Choroid plexus epithelial cell (primary cell): ENCODE measurements around the gene WASHC4.

Experiments used
- DNase-seq: peaks from one replicate; pipeline ENCODE4 v3.0.0-alpha.2; 2010; ENCODE audit warnings: low read depth
- H3K4me3 ChIP-seq: 2 replicates; pipeline ENCODE4 v1.5.1; 2011; ENCODE audit warnings: low read depth, mild to moderate bottlenecking, control low read depth, low read length, moderate library complexity
- CTCF ChIP-seq: conservative IDR thresholded peaks from 2 replicates; pipeline ENCODE4 v1.5.1; 2011; ENCODE audit warnings: low read depth, mild to moderate bottlenecking, control low read depth, inconsistent platforms, low read length, moderate library complexity

Gene WASHC4

GRCh38 chr12:105083031-105083430, 24.5 kb upstream of the WASHC4 start:
- peak overlapping the region; percentile 70 for H3K4me3 ChIP-seq
- no peak for TF ChIP-seq CTCF
- no peak for DNase-seq

- peak overlapping the region; percentile 70 for H3K4me3 ChIP-seq
- DNase-seq, result peak; percentile 84
- peak; percentile 30 for TF ChIP-seq CTCF
These were observed 23.9 kb upstream of the WASHC4 start for GRCh38 chr12:105083551-105084105.

- peak; percentile 94 for DNase-seq
- H3K4me3 ChIP-seq, result peak within 1 kb of the TSS; percentile 70
- no peak for TF ChIP-seq CTCF
These were observed 23.0 kb upstream of the WASHC4 start, which contains the start of gene ALDH1L2 for GRCh38 chr12:105084251-105085250. ALDH1L2 (minus strand) TSS chr12:105084458; CDS start chr12:105084436, 22 bp downstream.

GRCh38 chr12:105085501-105085900, 22.0 kb upstream of the WASHC4 start:
- TF ChIP-seq CTCF, result peak; percentile 12
- DNase-seq, result no peak
- H3K4me3 ChIP-seq, result no peak overlapping the region

GRCh38 chr12:105089817-105090216, 17.7 kb upstream of the WASHC4 start:
- H3K4me3 ChIP-seq, result no peak overlapping the region
- TF ChIP-seq CTCF, result no peak
- DNase-seq, result no peak

GRCh38 chr12:105090361-105090760, 17.2 kb upstream of the WASHC4 start:
- H3K4me3 ChIP-seq, result no peak overlapping the region
- DNase-seq, result no peak
- no peak for TF ChIP-seq CTCF
